H9 (cell line): ENCODE results near the gene GAL3ST1. TPM values are rescaled to one million over a fixed set of nuclear protein-coding genes. Genes with fewer than 3 reads are reported as not detected.

Source experiments
- DNase-seq: peaks from one replicate; pipeline ENCODE4 v3.0.0-alpha.2; 2017
- H2AFZ ChIP-seq: one replicate; pipeline ENCODE4 v1.6.1; 2013; ENCODE audit warnings: mild to moderate bottlenecking, low read length, control low read depth, moderate library complexity
- H2AK5ac ChIP-seq: 2 replicates; pipeline ENCODE4 v1.6.1; 2013; ENCODE audit warnings: low read length, control low read depth, mixed read lengths; ENCODE audit not compliant: insufficient read length
- H2BK120ac ChIP-seq: one replicate; pipeline ENCODE4 v1.6.1; 2013; ENCODE audit warnings: low read depth, mild to moderate bottlenecking, low read length, control low read depth, inconsistent platforms; ENCODE audit not compliant: poor library complexity, severe bottlenecking
- H2BK12ac ChIP-seq: 2 replicates; pipeline ENCODE4 v1.6.1; 2013; ENCODE audit warnings: low read length, control low read depth, mixed read lengths, low read depth; ENCODE audit not compliant: insufficient read length
- H2BK15ac ChIP-seq: 2 replicates; pipeline ENCODE4 v1.6.1; 2013; ENCODE audit warnings: low read depth, low read length, control low read depth
- H2BK20ac ChIP-seq: one replicate; pipeline ENCODE4 v1.6.1; 2013; ENCODE audit warnings: low read depth, mild to moderate bottlenecking, low read length, control low read depth, inconsistent platforms; ENCODE audit not compliant: poor library complexity, severe bottlenecking
- H2BK5ac ChIP-seq: 2 replicates; pipeline ENCODE4 v1.6.1; 2013; ENCODE audit warnings: low read length, control low read depth, mixed read lengths; ENCODE audit not compliant: insufficient read length
- H3K14ac ChIP-seq: 2 replicates; pipeline ENCODE4 v1.6.1; 2013; ENCODE audit warnings: low read length, control low read depth; ENCODE audit not compliant: insufficient read depth
- H3K18ac ChIP-seq: 2 replicates; pipeline ENCODE4 v1.6.1; 2013; ENCODE audit warnings: low read depth, mild to moderate bottlenecking, mixed read lengths, low read length, control low read depth; ENCODE audit not compliant: insufficient read length
- H3K23ac ChIP-seq: 2 replicates; pipeline ENCODE4 v1.6.1; 2013; ENCODE audit warnings: low read length, control low read depth, mixed read lengths, low read depth; ENCODE audit not compliant: insufficient read length
- H3K23me2 ChIP-seq: 2 replicates; pipeline ENCODE4 v1.6.1; 2013; ENCODE audit warnings: low read depth, mild to moderate bottlenecking, mixed read lengths, low read length, control low read depth; ENCODE audit not compliant: insufficient read length, poor library complexity, severe bottlenecking
- H3K27ac ChIP-seq: 2 replicates; pipeline ENCODE4 v1.5.1; 2013; ENCODE audit warnings: low read length, control low read depth, mixed read lengths, low read depth; ENCODE audit not compliant: insufficient read length
- H3K27me3 ChIP-seq: 2 replicates; pipeline ENCODE4 v1.6.1; 2013; ENCODE audit warnings: low read length, control low read depth, inconsistent platforms; ENCODE audit not compliant: insufficient read depth
- H3K4ac ChIP-seq: 2 replicates; pipeline ENCODE4 v1.6.1; 2013; ENCODE audit warnings: low read depth, mild to moderate bottlenecking, control low read depth, inconsistent platforms, low read length, moderate library complexity
- H3K4me1 ChIP-seq: 2 replicates; pipeline ENCODE4 v1.6.1; 2013; ENCODE audit warnings: low read length, control low read depth, inconsistent platforms; ENCODE audit not compliant: insufficient read depth
- H3K4me2 ChIP-seq: 2 replicates; pipeline ENCODE4 v1.6.1; 2013; ENCODE audit warnings: low read length, control low read depth, mixed read lengths; ENCODE audit not compliant: insufficient read length, insufficient read depth
- H3K56ac ChIP-seq: 2 replicates; pipeline ENCODE4 v1.6.1; 2013; ENCODE audit warnings: low read depth, mild to moderate bottlenecking, mixed read lengths, low read length, control low read depth; ENCODE audit not compliant: insufficient read length
- H3K79me1 ChIP-seq: 2 replicates; pipeline ENCODE4 v1.6.1; 2013; ENCODE audit warnings: low read depth, mild to moderate bottlenecking, moderate library complexity, low read length, control low read depth, inconsistent platforms; ENCODE audit not compliant: insufficient read depth, poor library complexity, severe bottlenecking
- H3K79me2 ChIP-seq: 2 replicates; pipeline ENCODE4 v1.6.1; 2013; ENCODE audit warnings: low read length, control low read depth, inconsistent platforms; ENCODE audit not compliant: insufficient read depth
- H3K9ac ChIP-seq: 2 replicates; pipeline ENCODE4 v1.6.1; 2013; ENCODE audit warnings: low read length, control low read depth, mixed read lengths; ENCODE audit not compliant: insufficient read length; ENCODE audit errors: extremely low read depth
- H3K9me3 ChIP-seq: one replicate; pipeline ENCODE4 v1.6.1; 2013; ENCODE audit warnings: low read depth, low read length, inconsistent platforms; ENCODE audit not compliant: control insufficient read depth
- H3T11ph ChIP-seq: one replicate; pipeline ENCODE4 v1.6.1; 2013; ENCODE audit warnings: mild to moderate bottlenecking, low read length, control low read depth, inconsistent platforms
- H4K20me1 ChIP-seq: one replicate; pipeline ENCODE4 v1.6.1; 2013; ENCODE audit not compliant: control insufficient read depth, insufficient read length, insufficient read depth
- H4K5ac ChIP-seq: 2 replicates; pipeline ENCODE4 v1.6.1; 2013; ENCODE audit warnings: low read depth, mild to moderate bottlenecking, mixed read lengths, low read length, control low read depth; ENCODE audit not compliant: insufficient read length
- H4K8ac ChIP-seq: replicated peaks from 2 replicates; pipeline ENCODE4 v1.6.1; 2013; ENCODE audit warnings: low read length, control low read depth, mixed read lengths, low read depth; ENCODE audit not compliant: insufficient read length
- H4K91ac ChIP-seq: 2 replicates; pipeline ENCODE4 v1.6.1; 2013; ENCODE audit warnings: low read depth, mild to moderate bottlenecking, moderate library complexity, mixed read lengths, low read length, control low read depth; ENCODE audit not compliant: insufficient read length
- H3K27ac Mint-ChIP-seq, 3 experiments: 2 replicates in 2 of 3; 3 replicates in 1 of 3; pipeline ENCODE4 v1.8.0; 2020 to 2021; ENCODE audit warnings: mixed read lengths in 3 of 3, mild to moderate bottlenecking in 1 of 3, moderate library complexity in 1 of 3
- H3K27me3 Mint-ChIP-seq: 2 replicates; pipeline ENCODE4 v1.8.0; 2021; ENCODE audit warnings: low read depth, mild to moderate bottlenecking, moderate library complexity, mixed read lengths
- H3K36me3 Mint-ChIP-seq, 3 experiments: 2 replicates in 2 of 3; 3 replicates in 1 of 3; pipeline ENCODE4 v1.8.0; 2020 to 2021; ENCODE audit warnings: low read depth in 3 of 3, mixed read lengths in 3 of 3; ENCODE audit not compliant: insufficient read depth in 1 of 3
- H3K4me1 Mint-ChIP-seq, 2 experiments: 2 replicates each; pipeline ENCODE4 v1.8.0; 2020; ENCODE audit warnings: mixed read lengths in 2 of 2
- H3K4me3 Mint-ChIP-seq, 2 experiments: 2 replicates in 1 of 2; 3 replicates in 1 of 2; pipeline ENCODE4 v1.8.0; 2020 to 2021; ENCODE audit warnings: mild to moderate bottlenecking in 2 of 2, mixed read lengths in 2 of 2, moderate library complexity in 1 of 2
- H3K9me3 Mint-ChIP-seq, 2 experiments: 2 replicates in 1 of 2; 3 replicates in 1 of 2; pipeline ENCODE4 v1.8.0; 2020; ENCODE audit warnings: mild to moderate bottlenecking in 2 of 2, mixed read lengths in 2 of 2, moderate library complexity in 1 of 2
- WGBS: extraction: QIAGEN DNeasy Blood & Tissue Kit; methylation state at CpG from one replicate; pipeline ENCODE4 v1.1.7; 2013; ENCODE audit warnings: missing lambda C conversion rate, low lambda C conversion rate, mixed read lengths; ENCODE audit not compliant: insufficient read length; ENCODE audit errors: extremely low coverage; 5-methylcytosine and 5-hydroxymethylcytosine counted together
- total RNA-seq: library from RNA; stranded (reverse); gene quantifications from 2 replicates; pipeline ENCODE4 v1.2.1, GENCODE V29; 2021
- TF ChIP-seq, protein P1 (sequence below): fragments of 200-600 bp; sonication (generic); conservative IDR thresholded peaks from 3 replicates; pipeline ENCODE4 v1.8.0; 2021; ENCODE audit warnings: antibody characterized with exemption, mild to moderate bottlenecking

The GAL3ST1 gene
- total RNA-seq, 1 experiment from 2014 or later, result 5.1 TPM

DNA sequence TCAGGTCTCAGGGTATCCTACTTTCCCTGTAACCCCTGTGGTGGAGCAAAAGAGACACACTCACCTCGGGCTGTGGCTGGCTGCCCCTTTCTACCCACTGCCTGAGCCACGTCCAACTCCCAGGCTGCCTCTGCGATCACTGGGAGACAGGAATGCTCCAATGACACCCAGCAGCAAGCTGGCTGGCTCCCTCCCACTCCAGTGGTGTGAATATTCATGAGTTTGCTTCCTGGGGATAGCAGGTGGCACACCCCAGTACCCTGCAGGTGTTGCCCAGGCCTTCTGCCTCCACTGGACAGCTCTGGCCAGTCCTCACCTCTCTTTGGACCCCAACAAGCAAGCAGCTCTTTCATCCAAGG lies 9.7 kb downstream of the GAL3ST1 start:
- Histone ChIP-seq H3T11ph (no peak overlapping the region), H3K9me3 (no peaks in the 10 kb centered on the region), H3K18ac (no peak overlapping the region), H3K4me2 (no peak overlapping the region), H3K27me3 (no peaks in the 10 kb centered on the region), H2AFZ (no peak overlapping the region), H4K8ac (no peak overlapping the region), H3K23me2 (no peaks in the 10 kb centered on the region), H4K91ac (no peak overlapping the region), H2BK15ac (no peak overlapping the region), H3K56ac (no peak overlapping the region), H3K4me1 (no peaks in the 10 kb centered on the region), H3K79me1 (no peaks in the 10 kb centered on the region), H2AK5ac (no peak overlapping the region), H2BK12ac (no peak overlapping the region), H3K27ac (no peak overlapping the region), H2BK120ac (no peak overlapping the region), H4K5ac (no peak overlapping the region), H3K4ac (no peak overlapping the region), H3K79me2 (no peaks in the 10 kb centered on the region), H2BK5ac (no peak overlapping the region), H3K9ac (no peak overlapping the region), H2BK20ac (no peak overlapping the region), H3K14ac (no peak overlapping the region), H3K23ac (no peak overlapping the region), H4K20me1 (no peaks in the 10 kb centered on the region)
- no CpG with 5 or more reads among the region's 3 CpGs for WGBS
- no peak overlapping the region for H3K4me3 Mint-ChIP-seq
- peaks cover 29 to 34% of the 10 kb centered on the region in 2 experiments for H3K4me1 Mint-ChIP-seq
- peaks cover 0 to 2% (median 0%) of the 10 kb centered on the region in 3 experiments; a peak in 1 of 7 replicates for H3K36me3 Mint-ChIP-seq
- no peaks in the 10 kb centered on the region for H3K9me3 Mint-ChIP-seq
- TF ChIP-seq, protein P1, sequence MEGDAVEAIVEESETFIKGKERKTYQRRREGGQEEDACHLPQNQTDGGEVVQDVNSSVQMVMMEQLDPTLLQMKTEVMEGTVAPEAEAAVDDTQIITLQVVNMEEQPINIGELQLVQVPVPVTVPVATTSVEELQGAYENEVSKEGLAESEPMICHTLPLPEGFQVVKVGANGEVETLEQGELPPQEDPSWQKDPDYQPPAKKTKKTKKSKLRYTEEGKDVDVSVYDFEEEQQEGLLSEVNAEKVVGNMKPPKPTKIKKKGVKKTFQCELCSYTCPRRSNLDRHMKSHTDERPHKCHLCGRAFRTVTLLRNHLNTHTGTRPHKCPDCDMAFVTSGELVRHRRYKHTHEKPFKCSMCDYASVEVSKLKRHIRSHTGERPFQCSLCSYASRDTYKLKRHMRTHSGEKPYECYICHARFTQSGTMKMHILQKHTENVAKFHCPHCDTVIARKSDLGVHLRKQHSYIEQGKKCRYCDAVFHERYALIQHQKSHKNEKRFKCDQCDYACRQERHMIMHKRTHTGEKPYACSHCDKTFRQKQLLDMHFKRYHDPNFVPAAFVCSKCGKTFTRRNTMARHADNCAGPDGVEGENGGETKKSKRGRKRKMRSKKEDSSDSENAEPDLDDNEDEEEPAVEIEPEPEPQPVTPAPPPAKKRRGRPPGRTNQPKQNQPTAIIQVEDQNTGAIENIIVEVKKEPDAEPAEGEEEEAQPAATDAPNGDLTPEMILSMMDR, result no peak
- peaks cover 3% of the 10 kb centered on the region for H3K27me3 Mint-ChIP-seq
- DNase-seq, result peak; percentile 52
- H3K27ac Mint-ChIP-seq, result peak overlapping the region in 1 of 3 experiments; percentile 86; a peak in 1 of 7 replicates
